Measurements from ENCODE around the gene TTC31.
A peak's percentile ranks its signal among the peaks of the same experiment; 100 is the strongest.

Gene TTC31

GRCh38 chr2:74505448-74506246, 22.8 kb downstream of the TTC31 start:
- no peak for DNase-seq (ENCODE audit: low read depth)

- peak; percentile 97 for DNase-seq (ENCODE audit: low read depth)
Observed at GRCh38 chr2:74507145-74507925, 24.5 kb downstream of the TTC31 start, which contains the start of gene PCGF1. PCGF1 (minus strand) TSS chr2:74507695; CDS start chr2:74507668, 27 bp downstream.

- DNase-seq (ENCODE audit: low read depth): no peak
Observed at GRCh38 chr2:74507926-74508520, 25.1 kb downstream of the TTC31 start.

- no peak for DNase-seq (ENCODE audit: low read depth)
Observed at GRCh38 chr2:74510272-74510671, 27.4 kb downstream of the TTC31 start.

GRCh38 chr2:74511104-74511989, 28.5 kb downstream of the TTC31 start:
- DNase-seq (ENCODE audit: low read depth): no peak

GRCh38 chr2:74512744-74513604, 30.1 kb downstream of the TTC31 start:
- DNase-seq (ENCODE audit: low read depth): no peak

GRCh38 chr2:74513605-74514367, 30.9 kb downstream of the TTC31 start:
- no peak for DNase-seq (ENCODE audit: low read depth)

- DNase-seq (ENCODE audit: low read depth): no peak
Observed at GRCh38 chr2:74514368-74515270, 31.7 kb downstream of the TTC31 start, which contains the start of gene TLX2. TLX2 (plus strand) TSS chr2:74514450; CDS start chr2:74514807, 357 bp downstream.

- DNase-seq (ENCODE audit: low read depth): no peak
Observed at GRCh38 chr2:74515271-74515980, 32.5 kb downstream of the TTC31 start.

GRCh38 chr2:74515981-74516633, 33.2 kb downstream of the TTC31 start:
- DNase-seq (ENCODE audit: low read depth): peak; percentile 66

- DNase-seq (ENCODE audit: low read depth): no peak
Observed at GRCh38 chr2:74516650-74517049, 33.8 kb downstream of the TTC31 start.

- DNase-seq (ENCODE audit: low read depth): no peak
Observed at GRCh38 chr2:74522516-74522915, 39.6 kb downstream of the TTC31 start.

GRCh38 chr2:74524005-74524404, 41.1 kb downstream of the TTC31 start:
- no peak for DNase-seq (ENCODE audit: low read depth)

GRCh38 chr2:74524955-74525716, 42.3 kb downstream of the TTC31 start:
- DNase-seq (ENCODE audit: low read depth): no peak

GRCh38 chr2:74525717-74526648, 43.1 kb downstream of the TTC31 start, which contains the start of gene DQX1:
DQX1 (minus strand) TSS chr2:74526231; CDS start chr2:74525729, 502 bp downstream.
- no peak for DNase-seq (ENCODE audit: low read depth)

Measured in activated T-helper 9 cell treated with anti-CD3 and anti-CD28 coated beads, Interleukin-2, amount 50 U/mL, for 16 hours (primary cell).